AG10803 (cell line): ENCODE results near the gene GRM8.
"Not testable (repeated sequence)": the region's sequence is repeated elsewhere in the genome, so short reads cannot be mapped to it uniquely, and the experiment has no call there.

Experiments used
- DNase-seq: peaks from one replicate; pipeline ENCODE4 v3.0.0; 2010; ENCODE audit warnings: low read depth
- H3K4me3 ChIP-seq: 2 replicates; pipeline ENCODE4 v1.5.1; 2011; ENCODE audit warnings: mild to moderate bottlenecking, low read length, control low read depth
- TF ChIP-seq, protein P1 (sequence below): conservative IDR thresholded peaks from 2 replicates; pipeline ENCODE4 v1.5.1; 2011; ENCODE audit warnings: mild to moderate bottlenecking, low read length, control low read depth, inconsistent platforms

GRM8 gene

DNA sequence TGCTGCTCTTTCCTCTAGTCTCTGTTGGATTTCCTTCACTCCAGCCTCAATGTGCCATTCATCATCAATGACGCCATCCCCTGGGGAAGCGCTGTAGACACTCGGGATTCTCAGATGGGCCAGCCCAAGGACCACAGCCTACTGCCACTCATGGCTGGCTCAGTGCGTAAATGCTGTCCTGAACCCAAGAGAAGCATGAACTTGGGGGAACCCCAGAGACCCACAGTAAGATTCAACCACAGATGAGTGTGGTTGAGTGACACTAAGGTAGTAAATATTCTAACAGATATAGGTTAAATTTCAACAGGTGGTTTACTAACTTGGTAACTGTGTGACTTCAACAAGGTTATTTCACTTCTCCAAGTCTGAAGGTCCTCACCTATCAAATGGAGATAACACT is 304.1 kb downstream of the GRM8 start:
- no peak overlapping the region for H3K4me3 ChIP-seq
- TF ChIP-seq, protein P1, sequence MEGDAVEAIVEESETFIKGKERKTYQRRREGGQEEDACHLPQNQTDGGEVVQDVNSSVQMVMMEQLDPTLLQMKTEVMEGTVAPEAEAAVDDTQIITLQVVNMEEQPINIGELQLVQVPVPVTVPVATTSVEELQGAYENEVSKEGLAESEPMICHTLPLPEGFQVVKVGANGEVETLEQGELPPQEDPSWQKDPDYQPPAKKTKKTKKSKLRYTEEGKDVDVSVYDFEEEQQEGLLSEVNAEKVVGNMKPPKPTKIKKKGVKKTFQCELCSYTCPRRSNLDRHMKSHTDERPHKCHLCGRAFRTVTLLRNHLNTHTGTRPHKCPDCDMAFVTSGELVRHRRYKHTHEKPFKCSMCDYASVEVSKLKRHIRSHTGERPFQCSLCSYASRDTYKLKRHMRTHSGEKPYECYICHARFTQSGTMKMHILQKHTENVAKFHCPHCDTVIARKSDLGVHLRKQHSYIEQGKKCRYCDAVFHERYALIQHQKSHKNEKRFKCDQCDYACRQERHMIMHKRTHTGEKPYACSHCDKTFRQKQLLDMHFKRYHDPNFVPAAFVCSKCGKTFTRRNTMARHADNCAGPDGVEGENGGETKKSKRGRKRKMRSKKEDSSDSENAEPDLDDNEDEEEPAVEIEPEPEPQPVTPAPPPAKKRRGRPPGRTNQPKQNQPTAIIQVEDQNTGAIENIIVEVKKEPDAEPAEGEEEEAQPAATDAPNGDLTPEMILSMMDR: no peak
- DNase-seq: no peak

DNA sequence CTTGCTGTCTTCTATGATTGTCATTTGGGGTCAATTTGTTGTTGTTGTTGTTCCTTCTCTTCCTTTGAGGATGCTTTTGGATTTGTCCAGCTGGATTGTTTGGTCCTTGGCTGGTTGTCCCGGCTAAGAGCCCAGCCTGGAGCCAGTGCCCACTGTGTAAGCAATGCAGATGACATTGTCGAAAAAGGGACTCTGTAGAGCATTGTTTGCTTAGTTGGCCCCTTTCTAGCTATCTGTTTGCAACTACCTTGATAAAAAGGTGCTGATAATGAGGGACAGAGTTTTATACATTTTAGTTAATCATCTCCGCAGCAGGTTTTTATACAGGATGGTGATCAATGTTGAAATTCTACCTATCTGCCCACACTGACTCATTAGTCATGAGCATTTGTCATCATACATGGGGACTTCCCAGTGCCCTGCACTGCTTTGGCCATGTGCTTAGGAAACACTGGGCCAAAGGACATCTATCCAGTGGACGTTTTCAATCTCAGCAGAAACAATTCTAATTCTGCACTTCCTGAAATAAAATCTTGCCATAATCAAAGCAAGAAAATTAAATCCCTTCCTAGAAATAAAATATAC is 311.9 kb downstream of the GRM8 start:
- no peak for DNase-seq
- TF ChIP-seq, protein P1: no peak
- H3K4me3 ChIP-seq: no peak overlapping the region

DNA sequence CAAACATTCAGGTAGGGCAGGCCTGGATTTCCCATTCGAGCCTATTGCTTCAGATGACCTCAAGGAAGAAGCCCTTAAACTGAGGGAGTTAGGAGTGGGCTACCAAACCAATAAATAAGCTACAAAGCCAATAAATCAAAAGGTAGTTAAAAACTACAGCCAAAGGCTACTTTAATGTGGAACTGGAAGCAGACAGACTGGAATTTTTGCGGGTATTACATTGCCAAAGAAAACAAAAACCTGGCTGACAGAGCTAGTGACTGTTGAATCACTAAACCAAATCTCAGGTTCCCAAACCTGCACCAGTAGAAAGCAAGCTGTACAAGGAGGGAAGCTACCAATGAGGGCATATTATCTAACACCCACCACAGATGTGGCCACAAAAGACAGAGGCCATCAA is 315.6 kb downstream of the GRM8 start:
- H3K4me3 ChIP-seq: no peak overlapping the region
- DNase-seq: no peak
- TF ChIP-seq, protein P1: no peak

DNA sequence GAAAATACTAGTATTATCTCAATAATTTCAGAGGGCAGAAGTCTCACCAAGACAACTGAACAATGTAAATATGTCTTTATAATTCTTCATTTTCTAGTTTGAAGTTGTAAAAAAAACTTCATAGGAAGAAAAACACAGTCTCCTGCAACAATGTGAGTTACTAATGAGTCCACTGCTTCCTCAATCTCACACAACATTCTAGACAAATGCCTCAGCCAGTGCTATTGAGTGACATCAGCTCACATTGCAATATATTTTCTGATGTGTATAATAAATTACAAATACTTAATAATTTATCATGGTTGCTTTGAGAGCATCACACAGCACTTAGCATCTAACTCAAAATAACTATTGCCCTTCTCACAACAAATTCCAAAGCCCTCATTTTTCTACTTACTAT is 321.2 kb downstream of the GRM8 start:
- DNase-seq: no peak
- H3K4me3 ChIP-seq: no peak overlapping the region
- TF ChIP-seq, protein P1: no peak

DNA sequence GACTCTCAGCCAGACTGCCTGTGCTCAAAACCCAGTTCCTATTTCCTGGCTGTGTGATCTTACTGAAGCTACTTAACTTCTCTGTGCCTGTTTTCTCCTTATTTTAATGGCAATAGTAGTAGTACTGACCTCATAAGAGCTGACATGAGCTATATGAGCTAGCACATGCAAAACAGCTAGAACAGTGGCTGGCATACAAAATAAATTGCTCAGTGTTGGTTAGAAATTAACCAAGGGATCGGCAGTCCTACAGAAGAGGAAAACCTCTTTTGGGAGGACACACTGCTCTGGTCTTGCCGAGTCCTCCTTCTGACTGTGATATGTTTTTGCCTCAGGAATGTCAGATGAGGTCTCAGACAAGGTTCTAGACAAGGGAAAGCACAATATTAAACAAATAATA is 322.6 kb downstream of the GRM8 start:
- DNase-seq: no peak
- TF ChIP-seq, protein P1: no peak

DNA sequence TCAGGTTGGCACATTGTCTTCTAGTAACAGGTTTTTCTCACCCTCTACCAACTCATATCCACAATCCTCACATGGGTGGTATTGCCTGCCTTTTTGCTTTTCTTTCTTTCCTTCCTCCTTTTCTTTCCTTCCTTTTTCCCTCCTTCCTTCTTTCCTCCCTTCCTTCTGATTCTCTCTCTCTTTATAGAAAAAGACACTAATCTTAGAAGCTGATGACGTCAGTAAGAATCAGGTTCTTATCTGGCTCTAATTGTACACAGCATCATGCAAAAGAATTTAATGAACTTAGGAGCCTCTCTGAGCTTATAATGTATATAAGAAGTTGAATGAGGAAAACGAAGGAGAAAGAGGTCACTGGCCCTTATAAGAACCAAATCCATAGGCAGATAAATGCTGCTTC is 328.3 kb downstream of the GRM8 start:
- TF ChIP-seq, protein P1: no peak

More for the DNA sequence above, 322.6 kb downstream of the GRM8 start:
- H3K4me3 ChIP-seq: no peak overlapping the region

DNA sequence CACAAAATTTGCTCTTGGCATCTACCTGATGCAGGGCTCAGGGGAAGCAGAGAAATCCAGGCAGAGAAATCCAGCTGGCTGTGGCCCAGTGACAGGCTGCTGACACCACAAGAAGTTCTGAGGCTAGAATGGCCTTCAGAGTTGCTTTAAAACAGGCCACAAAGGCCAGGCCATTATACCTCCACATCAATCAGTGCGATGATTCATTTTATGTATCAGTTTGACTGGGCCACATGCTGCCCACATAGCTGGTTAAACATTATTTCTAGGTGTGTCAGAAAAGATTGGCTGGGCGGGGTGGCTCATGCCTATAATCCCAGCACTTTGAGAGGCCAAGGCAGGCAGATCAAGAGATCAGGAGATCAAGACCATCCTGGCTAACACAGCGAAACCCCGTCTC is 341.1 kb downstream of the GRM8 start:
- DNase-seq, H3K4me3 ChIP-seq: not testable (repeated sequence)

More for the DNA sequence above, 328.3 kb downstream of the GRM8 start:
- DNase-seq: no peak
- no peak overlapping the region for H3K4me3 ChIP-seq

DNA sequence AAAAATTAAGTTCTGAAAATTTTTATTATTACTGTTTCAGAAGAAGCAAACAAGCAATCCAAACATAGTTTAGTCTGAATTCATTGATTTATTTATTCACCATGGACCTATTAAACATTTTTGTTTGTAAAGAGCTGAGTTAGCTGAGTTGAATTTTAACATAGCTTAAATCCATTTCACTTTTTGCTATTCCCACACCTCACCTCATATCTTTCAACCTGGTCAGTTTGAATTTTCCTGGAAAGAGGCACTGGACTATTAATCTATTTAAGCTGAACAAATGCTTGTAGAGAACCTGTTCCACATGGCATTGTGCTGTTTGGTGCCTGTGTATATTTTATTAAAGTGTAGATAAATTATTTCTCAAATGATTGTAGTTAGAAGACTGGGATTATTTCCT is 344.2 kb downstream of the GRM8 start:
- not testable (repeated sequence) for H3K4me3 ChIP-seq, DNase-seq

DNA sequence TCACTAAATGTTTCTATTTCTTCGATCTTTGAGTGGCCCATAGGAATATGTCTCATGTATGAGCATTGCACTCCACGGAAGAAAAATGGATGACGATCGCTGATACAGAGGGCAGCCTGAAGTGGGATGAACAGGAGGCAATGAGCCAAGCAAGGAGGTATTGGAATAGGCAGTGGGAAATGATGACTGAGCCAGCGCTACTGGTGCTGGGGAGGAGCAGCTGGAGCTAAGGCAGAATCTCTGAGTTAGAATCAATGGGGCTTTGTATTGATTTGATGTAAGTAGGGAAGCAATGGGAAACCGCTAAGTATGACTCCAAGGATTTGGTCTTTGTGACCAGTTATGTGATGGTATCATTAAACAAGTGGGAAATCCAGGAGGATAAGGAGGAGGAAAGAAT is 345.1 kb downstream of the GRM8 start:
- DNase-seq, H3K4me3 ChIP-seq: not testable (repeated sequence)

DNA sequence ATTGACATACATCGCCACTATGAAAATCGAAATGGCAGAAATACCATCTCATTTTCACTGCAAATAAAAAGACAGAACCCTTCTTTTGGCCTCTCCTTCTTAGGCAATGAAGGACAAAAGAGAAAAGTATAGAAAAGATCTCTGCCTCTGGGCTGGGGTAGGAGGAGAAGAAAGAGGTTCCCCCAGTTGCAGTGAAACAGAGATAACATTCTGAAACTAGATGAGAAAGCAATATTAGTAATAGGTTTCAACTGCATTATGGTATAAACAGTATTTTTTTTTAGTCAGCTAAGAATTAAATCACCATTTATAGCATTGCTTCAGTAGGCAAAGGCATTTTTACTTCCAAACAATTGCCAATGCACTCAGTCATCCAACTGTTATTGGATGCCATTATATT is 347.5 kb downstream of the GRM8 start:
- H3K4me3 ChIP-seq, DNase-seq: not testable (repeated sequence)

DNA sequence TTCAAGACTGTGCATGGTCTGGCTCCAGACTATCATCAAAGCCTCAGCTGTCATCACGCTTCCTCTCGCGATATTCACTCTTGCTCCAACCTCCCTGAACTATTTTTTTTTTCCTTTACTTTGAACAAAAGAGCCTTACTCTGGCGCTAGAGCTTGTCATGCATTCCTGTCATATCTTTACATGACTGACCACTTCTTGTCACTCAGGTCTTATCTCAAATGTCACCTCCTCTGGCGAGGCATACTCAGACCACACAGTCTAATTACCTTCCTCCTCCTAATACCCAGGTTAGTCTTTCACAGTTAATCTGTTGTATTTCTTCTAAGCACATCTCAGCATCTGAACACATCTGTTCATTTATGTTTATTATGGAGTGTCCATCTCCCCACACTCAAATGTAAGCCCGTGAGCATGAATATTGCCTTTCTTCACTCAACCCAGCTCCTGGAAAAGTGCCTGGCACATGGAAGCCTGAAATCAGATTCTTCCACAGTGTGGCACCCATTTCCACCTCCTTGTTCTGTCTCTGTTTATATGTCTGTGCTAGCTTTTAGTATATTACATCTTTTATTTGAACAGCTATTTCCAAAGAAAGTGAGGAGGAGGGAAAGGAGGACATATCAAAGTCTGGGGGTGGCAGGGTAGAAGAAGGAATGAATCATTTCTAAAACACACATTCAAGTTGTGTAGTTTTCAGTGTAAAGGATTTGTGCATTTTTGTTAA is 351.5 kb downstream of the GRM8 start:
- H3K4me3 ChIP-seq, DNase-seq: not testable (repeated sequence)

DNA sequence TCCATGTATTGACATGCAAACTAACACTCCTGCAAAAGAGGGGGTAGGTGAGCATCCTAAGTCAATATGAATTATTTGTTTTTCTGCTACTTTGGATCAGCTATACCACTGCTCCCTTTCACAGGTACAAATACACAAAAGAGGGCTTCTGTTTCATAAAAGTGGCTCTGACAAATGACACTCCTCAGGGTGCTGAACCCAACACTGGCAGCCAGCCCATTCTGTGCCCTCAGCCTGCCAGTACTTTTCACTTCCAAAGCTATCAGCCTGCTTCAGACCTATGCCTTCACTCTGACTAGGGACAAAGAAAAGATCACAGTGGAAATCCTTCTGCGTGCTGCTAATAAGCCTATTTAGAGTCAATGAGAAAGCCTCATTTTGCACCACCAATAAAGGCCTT is 364.8 kb downstream of the GRM8 start:
- not testable (repeated sequence) for DNase-seq, H3K4me3 ChIP-seq
